HG02943 (cell line): ENCODE results near the gene PABPN1L.

ENCODE experiments used
- ATAC-seq: cut with Tn5 transposase; IDR thresholded peaks from one replicate; pipeline ENCODE4 v1.9.1; 2021; ENCODE audit warnings: mild to moderate bottlenecking, low read depth, moderate library complexity; ENCODE audit not compliant: unreplicated experiment

Gene PABPN1L

DNA sequence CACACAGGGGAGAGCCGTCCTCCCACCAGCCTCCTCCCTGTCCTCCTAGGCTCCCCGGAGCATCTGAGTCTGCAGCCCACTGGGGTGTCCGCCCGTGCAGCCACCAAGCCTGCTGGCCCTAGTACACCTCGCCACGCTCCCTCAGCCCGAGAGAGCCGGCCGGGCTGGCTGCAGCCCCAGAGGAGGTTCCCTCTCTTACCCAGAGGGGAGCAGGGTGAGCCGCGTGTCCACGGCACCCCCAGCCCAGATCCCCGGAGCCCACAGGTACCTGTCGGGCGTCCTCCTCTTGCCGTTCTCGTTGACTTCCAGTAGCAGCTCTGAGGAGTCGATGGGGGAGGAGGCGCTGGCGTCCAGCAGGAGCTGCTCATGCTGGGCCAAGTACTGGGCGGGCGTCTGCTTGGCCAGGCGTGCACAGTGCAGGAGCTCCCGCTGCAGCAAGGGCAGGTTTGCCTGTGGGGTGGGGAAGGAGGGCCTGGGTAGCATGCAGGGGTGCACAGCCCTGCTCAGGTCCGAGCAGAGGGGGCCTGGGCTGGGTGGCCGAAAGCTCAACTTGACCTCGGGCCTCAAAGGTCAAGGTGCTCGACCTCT, 19.3 kb upstream of the PABPN1L start:
- ATAC-seq, result no peak

DNA sequence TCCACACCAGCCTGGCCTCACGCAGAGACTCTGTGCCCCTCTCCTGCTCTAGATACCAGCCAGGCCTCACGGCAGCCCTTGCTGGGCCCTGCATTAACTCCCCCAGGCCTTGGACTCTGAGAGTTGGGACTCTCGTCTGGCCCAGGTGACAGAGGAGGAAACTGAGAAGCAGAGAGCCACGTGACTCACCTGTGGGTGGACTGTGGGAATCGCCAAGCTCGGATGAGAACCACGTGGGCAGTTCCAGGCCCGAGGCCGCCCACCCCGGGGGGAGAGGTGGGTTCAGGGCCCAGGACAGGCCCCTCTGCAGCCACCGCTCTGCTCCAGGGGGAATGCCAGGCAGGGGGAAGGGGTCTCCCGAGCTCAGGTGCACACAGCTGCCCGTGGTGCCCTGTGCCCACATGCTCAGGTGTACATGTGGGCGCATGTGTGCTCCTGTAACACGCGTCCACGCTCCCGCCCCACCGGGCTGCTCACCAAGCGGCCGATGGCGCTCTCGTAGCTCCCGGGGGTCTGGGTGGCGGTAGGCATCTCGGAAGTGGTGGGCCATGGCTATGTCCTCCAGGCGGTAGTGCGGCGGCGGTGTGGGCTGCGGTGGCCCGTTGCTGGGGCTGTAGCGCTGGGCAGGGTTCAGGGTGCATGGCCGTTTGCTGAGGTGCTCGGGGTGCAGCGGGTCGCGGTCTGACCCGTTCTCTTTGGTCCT, 18.3 kb upstream of the PABPN1L start:
- ATAC-seq, result no peak

GRCh38 chr16:88883946-88884345, 17.5 kb upstream of the PABPN1L start:
- no peak for ATAC-seq

DNA sequence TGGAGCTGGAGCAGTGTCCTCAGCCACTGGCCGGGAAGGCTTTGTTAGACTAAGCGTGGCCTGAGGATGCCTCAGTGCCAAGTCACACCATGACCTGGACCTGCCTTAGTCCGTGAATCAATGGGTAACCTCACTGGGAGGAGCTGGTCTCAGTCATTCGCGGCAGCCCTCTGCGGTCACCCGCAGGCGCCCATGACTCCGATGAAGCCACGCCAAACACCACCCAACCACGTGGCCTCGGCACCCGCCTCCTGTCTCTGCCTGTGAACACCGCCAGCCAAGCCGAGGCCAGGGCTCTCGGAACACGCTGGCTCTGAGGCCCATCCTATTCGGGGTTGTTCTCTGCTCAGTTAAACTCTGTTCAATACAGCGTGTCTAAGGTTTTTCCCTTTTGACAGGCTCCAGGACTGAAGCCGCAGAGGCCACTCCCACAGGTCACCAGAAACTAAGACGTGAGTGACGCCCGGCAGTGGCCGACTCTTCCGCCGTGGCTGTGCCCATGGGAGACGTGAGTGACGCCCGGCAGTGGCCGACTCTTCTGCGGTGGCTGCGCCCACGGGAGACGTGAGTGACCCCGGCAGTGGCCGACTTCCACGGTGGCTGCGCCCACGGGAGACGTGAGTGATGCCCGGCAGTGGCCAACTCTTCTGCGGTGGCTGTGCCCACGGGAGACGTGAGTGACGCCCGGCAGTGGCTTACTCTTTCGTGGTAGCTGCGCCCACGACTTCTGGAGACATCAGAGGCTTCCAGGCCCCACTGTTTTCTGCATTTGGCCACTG, 16.8 kb upstream of the PABPN1L start:
- no peak for ATAC-seq

GRCh38 chr16:88882358-88883030, 16.0 kb upstream of the PABPN1L start:
- no peak for ATAC-seq

- no peak for ATAC-seq
Measured at GRCh38 chr16:88881675-88882357, 15.4 kb upstream of the PABPN1L start.

DNA sequence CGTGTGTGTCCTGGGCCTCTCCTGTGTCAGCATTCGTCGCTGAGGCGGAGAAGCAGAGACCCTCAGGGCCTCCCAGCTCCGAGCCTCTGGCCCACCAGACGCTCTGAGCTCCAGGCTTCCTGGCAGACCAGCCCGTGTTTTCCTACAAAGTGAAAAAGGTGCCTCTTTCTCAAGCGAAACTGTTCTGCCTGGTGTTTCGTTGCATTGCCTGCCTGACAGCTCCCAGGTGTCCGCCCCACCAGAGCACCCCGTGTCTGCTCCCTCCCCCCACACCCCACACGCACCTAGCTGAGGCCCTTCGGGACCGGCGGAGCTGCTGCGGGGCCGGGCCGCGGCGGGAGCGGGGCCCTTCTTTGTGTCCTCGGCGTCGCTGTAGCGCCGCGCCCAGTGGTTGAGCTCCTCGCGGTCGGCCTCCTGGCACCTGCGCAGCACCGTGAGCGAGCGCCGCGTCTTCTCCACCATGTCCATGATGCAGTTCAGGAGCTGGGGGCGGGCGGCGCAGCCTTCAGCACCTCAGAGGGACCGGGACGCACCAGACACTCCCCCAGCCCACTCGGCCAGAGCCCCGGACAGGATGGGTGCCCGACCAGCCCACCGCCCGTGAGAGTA, 14.7 kb upstream of the PABPN1L start:
- ATAC-seq, result no peak

DNA sequence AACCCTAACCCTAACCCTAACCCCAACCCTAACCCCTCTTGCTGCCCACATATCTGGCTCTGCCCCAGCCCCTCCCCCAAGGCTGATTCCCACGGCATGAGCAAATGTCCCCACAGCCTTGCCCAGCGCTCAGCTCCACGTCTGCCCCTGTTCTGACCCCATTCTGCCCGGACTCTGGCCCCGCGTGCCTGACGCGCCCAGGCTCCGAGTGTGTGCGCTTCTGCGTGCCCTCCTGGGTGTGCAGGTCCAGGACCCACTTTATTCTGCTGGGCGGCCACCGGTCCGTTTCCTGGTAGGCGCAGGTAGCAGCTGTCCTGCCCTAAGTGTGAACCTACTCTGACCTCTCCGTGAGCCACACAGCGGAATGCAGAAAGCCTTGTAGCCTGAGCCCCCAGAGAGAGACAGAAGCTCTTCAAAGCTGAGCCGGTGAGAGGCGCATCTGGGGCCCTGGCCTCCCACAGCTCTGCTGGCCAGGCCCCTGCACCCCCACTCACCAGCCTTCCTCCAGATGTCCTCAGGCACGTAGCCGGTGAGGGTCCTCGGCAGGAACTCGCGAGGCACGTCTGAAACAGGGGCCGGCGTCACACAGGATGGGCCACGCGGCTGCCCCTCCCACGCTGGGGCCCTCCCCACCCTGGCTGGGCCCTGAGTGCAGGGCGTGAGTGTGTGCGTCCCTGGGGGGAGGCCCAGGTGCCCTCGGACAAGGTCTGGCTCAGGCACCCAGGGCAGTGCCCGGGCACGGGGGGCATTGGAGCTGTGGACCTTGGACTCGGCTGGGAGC, 14.0 kb upstream of the PABPN1L start:
- ATAC-seq, result no peak

DNA sequence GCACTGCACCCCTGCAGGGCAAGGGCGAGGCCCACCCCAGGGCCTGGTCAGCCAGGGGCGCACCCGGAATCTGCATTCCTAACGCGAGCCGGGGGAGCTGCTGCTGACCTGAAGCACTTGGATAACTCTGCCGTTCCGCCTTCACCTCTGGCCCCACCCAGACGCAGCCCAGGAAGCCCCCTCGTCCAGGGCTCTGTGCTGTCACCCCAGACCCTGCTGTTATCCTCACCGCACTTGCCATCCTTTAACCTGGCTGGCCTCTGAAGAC, 13.3 kb upstream of the PABPN1L start:
- no peak for ATAC-seq

GRCh38 chr16:88878967-88879787, 12.7 kb upstream of the PABPN1L start:
- ATAC-seq, result no peak

- no peak for ATAC-seq
Measured at GRCh38 chr16:88878356-88878755, 11.9 kb upstream of the PABPN1L start.

- no peak for ATAC-seq
Measured at GRCh38 chr16:88877564-88878289, 11.3 kb upstream of the PABPN1L start.

DNA sequence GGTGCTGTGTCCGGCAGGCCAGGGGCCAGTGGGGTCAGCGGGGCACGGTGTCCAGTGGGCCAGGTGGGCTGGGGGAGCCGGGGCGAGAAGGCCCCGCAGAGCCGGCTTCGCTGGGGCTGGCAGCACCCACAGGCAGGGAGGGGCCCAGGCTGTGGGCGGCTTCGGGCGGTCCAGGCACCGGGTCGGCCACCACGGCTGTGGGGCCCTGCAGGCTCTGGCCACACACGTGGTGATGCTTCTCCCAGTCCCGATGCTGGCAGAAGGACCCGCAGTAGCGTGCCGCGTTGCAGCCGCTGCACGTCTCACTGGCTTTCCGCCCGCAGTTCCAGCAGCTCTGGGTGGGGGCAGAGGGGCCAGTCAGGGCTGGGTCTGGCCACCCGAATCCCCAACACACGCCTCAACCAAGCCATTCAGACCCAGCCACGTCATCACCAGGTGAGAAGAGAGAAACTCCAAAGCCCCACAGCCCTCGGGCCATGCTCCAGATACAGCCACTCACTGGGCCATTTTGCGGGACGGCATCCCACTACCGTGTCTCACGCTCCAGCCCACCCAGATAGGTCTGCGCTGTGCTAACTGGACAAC, 10.6 kb upstream of the PABPN1L start:
- ATAC-seq, result no peak

GRCh38 chr16:88875703-88876234, 9.3 kb upstream of the PABPN1L start:
- ATAC-seq, result no peak

- no peak for ATAC-seq
Measured at GRCh38 chr16:88874938-88875599, 8.6 kb upstream of the PABPN1L start.

- ATAC-seq, result no peak
Measured at GRCh38 chr16:88872650-88873331, 6.3 kb upstream of the PABPN1L start.
